HepG2 (cell line): Measurements from ENCODE around the gene CCDC50. TPM values are rescaled to one million over a fixed set of nuclear protein-coding genes. Genes with fewer than 3 reads are reported as not detected.

Source experiments
- ATAC-seq: fragments of 200-7000 bp; cut with Tn5 transposase; 3 replicates; pipeline ENCODE4 v1.9.1; 2020; ENCODE audit warnings: mild to moderate bottlenecking, moderate library complexity
- BruUV-seq: library from RNA; stranded (reverse); fragments of 400-500 nt; replicated peaks from 2 replicates; lab custom pipeline; 2021; lab: Mats Ljungman, UMichigan
- CTCF ChIA-PET: fragments of 300-600 bp; formaldehyde crosslinking; extraction: SDS; loops from one replicate; lab custom pipeline; 2021; ENCODE audit warnings: low total read pairs, inconsistent platforms, low intra/inter-chr PET ratio; lab: Yijun Ruan, JAX
- POLR2A ChIA-PET: fragments of 350-600 bp; sonication (Branson Sonifier 250); formaldehyde crosslinking; loops from one replicate; lab custom pipeline; 2020; ENCODE audit warnings: antibody characterized with exemption, inconsistent platforms; lab: Yijun Ruan, JAX
- DNase-seq: peaks from one replicate; pipeline ENCODE4 v3.0.0-alpha.2; 2015; ENCODE audit warnings: low spot score
- FAIRE-seq: peaks from 3 replicates; lab custom pipeline; 2011; peaks lifted over from hg19 to GRCh38; lab: Jason Lieb, UNC
- H2AFZ ChIP-seq: one replicate; pipeline ENCODE4 v1.6.1; 2011; ENCODE audit warnings: low read length, inconsistent platforms
- H3K27ac ChIP-seq: fragments of 300-600 bp; 3 replicates; pipeline ENCODE4 v1.8.0; 2011; ENCODE audit warnings: mixed run types, mild to moderate bottlenecking, mixed read lengths, low read length, inconsistent platforms; ENCODE audit not compliant: insufficient read depth; ENCODE audit errors: extremely low read length
- H3K27me3 ChIP-seq, 2 experiments: fragments of 200-600 bp in 1 of 2; 2 replicates in 1 of 2; 3 replicates in 1 of 2; pipeline versions ENCODE4 v1.6.0 to v1.8.0; 2011; ENCODE audit warnings: low read length in 2 of 2, mild to moderate bottlenecking in 2 of 2, moderate library complexity in 2 of 2, inconsistent platforms in 1 of 2; ENCODE audit not compliant: insufficient read depth in 2 of 2, control insufficient read depth in 1 of 2
- H3K36me3 ChIP-seq, 2 experiments: fragments of 200-600 bp in 1 of 2; replicated peaks in 1 of 2; 2 replicates in 1 of 2; 3 replicates in 1 of 2; pipeline versions ENCODE4 v1.5.1 to v1.8.0; 2011; ENCODE audit warnings: low read length in 2 of 2, inconsistent platforms in 1 of 2; ENCODE audit not compliant: insufficient read depth in 2 of 2, control insufficient read depth in 1 of 2
- H3K4me1 ChIP-seq: 2 replicates; pipeline ENCODE4 v1.5.1; 2012; ENCODE audit warnings: low read length, inconsistent platforms; ENCODE audit not compliant: insufficient read depth
- H3K4me2 ChIP-seq: 2 replicates; pipeline ENCODE4 v1.6.0; 2011; ENCODE audit warnings: low read depth, low read length, inconsistent platforms
- H3K4me3 ChIP-seq, 3 experiments: fragments of 200-600 bp in 1 of 3; sonication (generic), shearing (Covaris generic) in 1 of 3; replicated peaks in 1 of 3; 2 replicates each; pipeline ENCODE4 v1.5.1; 2011 to 2016; ENCODE audit warnings: low read length in 3 of 3, inconsistent platforms in 2 of 3, low read depth in 2 of 3, mild to moderate bottlenecking in 2 of 3, control low read depth in 1 of 3, mixed read lengths in 1 of 3; ENCODE audit not compliant: insufficient read depth in 1 of 3
- H3K79me2 ChIP-seq: one replicate; pipeline ENCODE4 v1.6.1; 2011; ENCODE audit warnings: low read length, inconsistent platforms; ENCODE audit not compliant: insufficient read depth
- H3K9ac ChIP-seq: 2 replicates; pipeline ENCODE4 v1.6.0; 2011; ENCODE audit warnings: mild to moderate bottlenecking, low read depth, low read length, inconsistent platforms; ENCODE audit not compliant: insufficient read depth
- H3K9me3 ChIP-seq: 2 replicates; pipeline ENCODE4 v1.5.1; 2012; ENCODE audit warnings: mild to moderate bottlenecking, low read length
- H4K20me1 ChIP-seq: 2 replicates; pipeline ENCODE4 v1.6.0; 2011; ENCODE audit warnings: inconsistent platforms, mild to moderate bottlenecking, low read length, moderate library complexity; ENCODE audit not compliant: insufficient read depth
- ATF5 ChIP-seq: sonication (generic); formaldehyde crosslinking; IDR thresholded peaks from 2 replicates; pipeline ENCODE4 v1.4.0; 2020; ENCODE audit warnings: mild to moderate bottlenecking, low read depth, missing genetic modification reagents
- BRD4 ChIP-seq: sonication (generic); formaldehyde crosslinking; IDR thresholded peaks from 2 replicates; pipeline ENCODE4 v1.4.0; 2020; ENCODE audit warnings: missing genetic modification reagents
- IKZF1 ChIP-seq: fragments of 450-650 bp; IDR thresholded peaks from 2 replicates; pipeline ENCODE4 v1.7.1; 2016
- NR2F1 ChIP-seq, 2 experiments: fragments of 450-650 bp in 1 of 2; formaldehyde crosslinking in 1 of 2; IDR thresholded peaks; 2 replicates each; pipeline versions ENCODE4 v1.5.0 to v1.6.1; 2016 to 2020; ENCODE audit warnings: mild to moderate bottlenecking in 1 of 2, missing compliant biosample characterization in 1 of 2, missing genetic modification reagents in 1 of 2, moderate library complexity in 1 of 2
- RAD51 ChIP-seq: fragments of 450-650 bp; IDR thresholded peaks from 2 replicates; pipeline ENCODE4 v1.6.1; 2016; ENCODE audit warnings: borderline replicate concordance
- SAFB2 ChIP-seq: sonication (generic); formaldehyde crosslinking; IDR thresholded peaks from 2 replicates; pipeline ENCODE4 v1.5.1; 2020; ENCODE audit warnings: missing genetic modification reagents, low read depth, mild to moderate bottlenecking, borderline replicate concordance
- SMYD3 ChIP-seq: sonication (generic); formaldehyde crosslinking; IDR thresholded peaks from 2 replicates; pipeline ENCODE4 v1.8.1; 2023; ENCODE audit warnings: mild to moderate bottlenecking, missing genetic modification reagents
- SP2 ChIP-seq: sonication (generic); formaldehyde crosslinking; IDR thresholded peaks from 2 replicates; pipeline ENCODE4 v1.5.1; 2020; ENCODE audit warnings: mild to moderate bottlenecking, missing genetic modification reagents
- THAP8 ChIP-seq: sonication (generic); formaldehyde crosslinking; IDR thresholded peaks from 2 replicates; pipeline ENCODE4 v1.5.1; 2020; ENCODE audit warnings: missing genetic modification reagents, mild to moderate bottlenecking, borderline replicate concordance
- TP53 ChIP-seq: sonication (generic); formaldehyde crosslinking; conservative IDR thresholded peaks from 2 replicates; pipeline ENCODE4 v1.4.0; 2020; ENCODE audit warnings: missing genetic modification reagents
- ZNF230 ChIP-seq: sonication (generic); formaldehyde crosslinking; IDR thresholded peaks from 2 replicates; pipeline ENCODE4 v1.4.0; 2020; ENCODE audit warnings: mild to moderate bottlenecking, missing genetic modification reagents
- ZNF234 ChIP-seq: sonication (generic); formaldehyde crosslinking; conservative IDR thresholded peaks from 2 replicates; pipeline ENCODE4 v1.5.1; 2020; ENCODE audit warnings: mild to moderate bottlenecking, missing genetic modification reagents
- ZNF251 ChIP-seq: sonication (generic); formaldehyde crosslinking; IDR thresholded peaks from 2 replicates; pipeline ENCODE4 v1.9.0; 2021; ENCODE audit warnings: mild to moderate bottlenecking, missing genetic modification reagents
- ZNF460 ChIP-seq: sonication (generic); formaldehyde crosslinking; IDR thresholded peaks from 2 replicates; pipeline ENCODE4 v1.5.1; 2020; ENCODE audit warnings: missing genetic modification reagents, mild to moderate bottlenecking, borderline replicate concordance
- WGBS: methylation state at CpG from one replicate; pipeline ENCODE4 v1.1.6; 2017; ENCODE audit warnings: low lambda C conversion rate; 5-methylcytosine and 5-hydroxymethylcytosine counted together
- in situ Hi-C: cut with HindIII; loops from 2 replicates; pipeline ENCODE4 v1.10.0; 2017; ENCODE audit warnings: low pct_unique_long_range_greater_than_20kb; ENCODE audit not compliant: extremely low pct_ligation_motif_present
- intact Hi-C: fragments of 100-400 bp; cut with micrococcal nuclease; formaldehyde crosslinking; loops from one replicate; pipeline ENCODE4 v1.10.0; 2022; ENCODE audit not compliant: unreplicated experiment
- polyA plus RNA-seq, 8 experiments: library from polyadenylated mRNA; depleted of rRNA in 3 of 8; stranded (reverse) in 7 of 8; unstranded in 1 of 8; fragments of >200 nt; fragmentation: Illumina TruSeq in 4 of 8; extraction: Trizol in 4 of 8; gene quantifications; 2 replicates each; pipeline versions ENCODE4 v1.2.1 to v1.2.3, GENCODE V29; 2011 to 2016; ENCODE audit warnings: low read depth in 4 of 8, missing spikeins in 1 of 8, mixed read lengths in 1 of 8; ENCODE audit not compliant: insufficient read depth in 1 of 8
- total RNA-seq, 5 experiments: library from RNA; depleted of rRNA; stranded (reverse); fragments of >200 nt; fragmentation: Illumina TruSeq; extraction: Trizol; gene quantifications; 2 replicates each; pipeline ENCODE4 v1.2.3, GENCODE V29; 2016; ENCODE audit warnings: low read depth in 1 of 5
- TF ChIP-seq, protein P1 (sequence below): sonication (generic); formaldehyde crosslinking; IDR thresholded peaks from 2 replicates; pipeline ENCODE4 v1.8.0; 2022; ENCODE audit warnings: mild to moderate bottlenecking, missing genetic modification reagents; ENCODE audit not compliant: insufficient replicate concordance
- TF ChIP-seq, protein P2 (sequence below): sonication (generic); formaldehyde crosslinking; IDR thresholded peaks from 2 replicates; pipeline ENCODE4 v1.4.0; 2020; ENCODE audit warnings: missing genetic modification reagents

The CCDC50 gene
- total and polyA plus RNA-seq, 2 of the 13 experiments (the other 11 are each of a cell fraction or from before 2014, with no cell fraction given), result 47.6 to 66.4 TPM

GRCh38 chr3:191441687-191442086, 112.5 kb downstream of the CCDC50 start:
- no peak overlapping the region for H3K4me3 ChIP-seq
- no peaks in the 10 kb centered on the region for H3K9me3 ChIP-seq
- CTCF ChIA-PET, result no interaction called here
- POLR2A ChIA-PET, result no interaction called here
- no peaks in the 10 kb centered on the region for H4K20me1 ChIP-seq
- no peak overlapping the region for H3K9ac ChIP-seq
- FAIRE-seq (no peak), ATAC-seq (no peak), DNase-seq (no peak)
- H3K27me3 ChIP-seq, result no peaks in the 10 kb centered on the region; a peak in 1 of 5 replicates
- 0% methylated on average over 2 of the region's 2 CpGs for WGBS
- intact Hi-C loops, result no loop called here
- no peak overlapping the region for H3K4me2 ChIP-seq
- no TSS peak for BruUV-seq
- H3K79me2 ChIP-seq, result no peaks in the 10 kb centered on the region
- H3K4me1 ChIP-seq, result no peaks in the 10 kb centered on the region
- in situ Hi-C loops, result no loop called here
- no peak overlapping the region for H3K27ac ChIP-seq
- TF ChIP-seq SAFB2 (CRISPR knock-in tag) (no peak), ZNF230 (CRISPR knock-in tag) (no peak), TP53 (CRISPR knock-in tag) (no peak), BRD4 (no peak), THAP8 (CRISPR knock-in tag) (no peak), SMYD3 (no peak), IKZF1 (no peak), ZNF234 (CRISPR knock-in tag) (no peak), ATF5 (CRISPR knock-in tag) (no peak), RAD51 (no peak), ZNF460 (CRISPR knock-in tag) (no peak), ZNF251 (CRISPR knock-in tag) (no peak), NR2F1 (CRISPR knock-in tag; IDR thresholded peaks at IDR 0.05) (no peak), SP2 (CRISPR knock-in tag) (no peak)
- TF ChIP-seq, protein P1, sequence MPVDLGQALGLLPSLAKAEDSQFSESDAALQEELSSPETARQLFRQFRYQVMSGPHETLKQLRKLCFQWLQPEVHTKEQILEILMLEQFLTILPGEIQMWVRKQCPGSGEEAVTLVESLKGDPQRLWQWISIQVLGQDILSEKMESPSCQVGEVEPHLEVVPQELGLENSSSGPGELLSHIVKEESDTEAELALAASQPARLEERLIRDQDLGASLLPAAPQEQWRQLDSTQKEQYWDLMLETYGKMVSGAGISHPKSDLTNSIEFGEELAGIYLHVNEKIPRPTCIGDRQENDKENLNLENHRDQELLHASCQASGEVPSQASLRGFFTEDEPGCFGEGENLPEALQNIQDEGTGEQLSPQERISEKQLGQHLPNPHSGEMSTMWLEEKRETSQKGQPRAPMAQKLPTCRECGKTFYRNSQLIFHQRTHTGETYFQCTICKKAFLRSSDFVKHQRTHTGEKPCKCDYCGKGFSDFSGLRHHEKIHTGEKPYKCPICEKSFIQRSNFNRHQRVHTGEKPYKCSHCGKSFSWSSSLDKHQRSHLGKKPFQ (CRISPR knock-in tag), result no peak
- TF ChIP-seq, protein P2, sequence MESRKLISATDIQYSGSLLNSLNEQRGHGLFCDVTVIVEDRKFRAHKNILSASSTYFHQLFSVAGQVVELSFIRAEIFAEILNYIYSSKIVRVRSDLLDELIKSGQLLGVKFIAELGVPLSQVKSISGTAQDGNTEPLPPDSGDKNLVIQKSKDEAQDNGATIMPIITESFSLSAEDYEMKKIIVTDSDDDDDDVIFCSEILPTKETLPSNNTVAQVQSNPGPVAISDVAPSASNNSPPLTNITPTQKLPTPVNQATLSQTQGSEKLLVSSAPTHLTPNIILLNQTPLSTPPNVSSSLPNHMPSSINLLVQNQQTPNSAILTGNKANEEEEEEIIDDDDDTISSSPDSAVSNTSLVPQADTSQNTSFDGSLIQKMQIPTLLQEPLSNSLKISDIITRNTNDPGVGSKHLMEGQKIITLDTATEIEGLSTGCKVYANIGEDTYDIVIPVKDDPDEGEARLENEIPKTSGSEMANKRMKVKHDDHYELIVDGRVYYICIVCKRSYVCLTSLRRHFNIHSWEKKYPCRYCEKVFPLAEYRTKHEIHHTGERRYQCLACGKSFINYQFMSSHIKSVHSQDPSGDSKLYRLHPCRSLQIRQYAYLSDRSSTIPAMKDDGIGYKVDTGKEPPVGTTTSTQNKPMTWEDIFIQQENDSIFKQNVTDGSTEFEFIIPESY (CRISPR knock-in tag), result no peak
- no peaks in the 10 kb centered on the region for H3K36me3 ChIP-seq
- H2AFZ ChIP-seq, result no peak overlapping the region
